BE2C (cell line): ENCODE results near the gene GRPR.

Experiments
- DNase-seq: peaks from one replicate; pipeline ENCODE4 v3.0.0-alpha.2; 2020
- H3K27me3 ChIP-seq: fragments of 250-450 bp; sonication (Bioruptor Pico); 2 replicates; pipeline ENCODE4 v1.5.1; 2020; ENCODE audit warnings: mild to moderate bottlenecking
- H3K36me3 ChIP-seq: fragments of 250-450 bp; sonication (Bioruptor Pico); 2 replicates; pipeline ENCODE4 v1.5.1; 2020; ENCODE audit warnings: mild to moderate bottlenecking
- H3K4me1 ChIP-seq: fragments of 250-450 bp; sonication (Bioruptor Pico); 2 replicates; pipeline ENCODE4 v1.5.1; 2020
- H3K4me3 ChIP-seq: 2 replicates; pipeline ENCODE4 v1.5.1; 2011; ENCODE audit warnings: low read depth, low read length
- H3K9me3 ChIP-seq: fragments of 250-450 bp; sonication (Bioruptor Pico); 2 replicates; pipeline ENCODE4 v1.5.1; 2020
- CTCF ChIP-seq: IDR thresholded peaks from 2 replicates; pipeline ENCODE4 v1.5.1; 2012; ENCODE audit warnings: mild to moderate bottlenecking, low read depth, low read length

Gene GRPR

GRCh38 chrX:16087076-16087475 is 36.3 kb upstream of the GRPR start:
- H3K27me3 ChIP-seq = no peaks in the 10 kb centered on the region
- no peaks in the 10 kb centered on the region for H3K36me3 ChIP-seq
- no peaks in the 10 kb centered on the region for H3K9me3 ChIP-seq
- DNase-seq = no peak
- no peaks in the 10 kb centered on the region for H3K4me1 ChIP-seq
- H3K4me3 ChIP-seq = no peak overlapping the region
- TF ChIP-seq CTCF = no peak

- no peaks in the 10 kb centered on the region for H3K27me3 ChIP-seq
- H3K36me3 ChIP-seq = no peaks in the 10 kb centered on the region
- TF ChIP-seq CTCF = no peak
- H3K4me1 ChIP-seq = no peaks in the 10 kb centered on the region
- H3K9me3 ChIP-seq = no peaks in the 10 kb centered on the region
- no peak for DNase-seq
- no peak overlapping the region for H3K4me3 ChIP-seq
Measured at GRCh38 chrX:16089086-16089485, 34.3 kb upstream of the GRPR start.

- DNase-seq = no peak
- TF ChIP-seq CTCF = no peak
- no peaks in the 10 kb centered on the region for H3K36me3 ChIP-seq
- no peaks in the 10 kb centered on the region for H3K9me3 ChIP-seq
- H3K4me1 ChIP-seq = no peaks in the 10 kb centered on the region
- no peak overlapping the region for H3K4me3 ChIP-seq
- H3K27me3 ChIP-seq = no peaks in the 10 kb centered on the region
Measured at GRCh38 chrX:16096141-16096540, 27.2 kb upstream of the GRPR start.

- Histone ChIP-seq H3K27me3 (no peaks in the 10 kb centered on the region), H3K4me3 (no peak overlapping the region), H3K36me3 (no peaks in the 10 kb centered on the region), H3K4me1 (no peaks in the 10 kb centered on the region), H3K9me3 (no peaks in the 10 kb centered on the region)
- TF ChIP-seq CTCF = no peak
- peak; percentile 17 for DNase-seq
Measured at GRCh38 chrX:16100673-16101072, 22.7 kb upstream of the GRPR start.

- H3K4me3 ChIP-seq = no peak overlapping the region
- H3K4me1 ChIP-seq = no peaks in the 10 kb centered on the region
- DNase-seq = no peak
- no peaks in the 10 kb centered on the region for H3K9me3 ChIP-seq
- TF ChIP-seq CTCF = no peak
- H3K27me3 ChIP-seq = no peaks in the 10 kb centered on the region
- no peaks in the 10 kb centered on the region for H3K36me3 ChIP-seq
Measured at GRCh38 chrX:16101581-16101980, 21.8 kb upstream of the GRPR start.

GRCh38 chrX:16103625-16104024 is 19.7 kb upstream of the GRPR start:
- Histone ChIP-seq H3K4me1 (no peaks in the 10 kb centered on the region), H3K27me3 (no peaks in the 10 kb centered on the region), H3K9me3 (no peaks in the 10 kb centered on the region), H3K36me3 (no peaks in the 10 kb centered on the region), H3K4me3 (no peak overlapping the region)
- no peak for TF ChIP-seq CTCF
- no peak for DNase-seq
